GM23338 (cell line): Measurements from ENCODE around the gene YPEL4. TPM values are rescaled to one million over a fixed set of nuclear protein-coding genes. Genes with fewer than 3 reads are reported as not detected.
A peak's percentile ranks its signal among the peaks of the same experiment; 100 is the strongest.

ENCODE experiments used
- ATAC-seq: fragments of 200-7000 bp; cut with Tn5 transposase; 3 replicates; pipeline ENCODE4 v1.9.1; 2020
- DNase-seq: peaks from one replicate; pipeline ENCODE4 v3.0.0-alpha.2; 2015; ENCODE audit warnings: low spot score
- H2AFZ ChIP-seq: fragments of 200-600 bp; sonication (generic); 2 replicates; pipeline ENCODE4 v1.8.0; 2016; ENCODE audit warnings: antibody characterized with exemption, mild to moderate bottlenecking, moderate library complexity
- H3F3A ChIP-seq: fragments of 200-600 bp; sonication (generic); replicated peaks from 2 replicates; pipeline ENCODE4 v1.8.0; 2017; ENCODE audit warnings: antibody characterized with exemption, mixed run types, low read depth
- H3K27ac ChIP-seq: fragments of 200-600 bp; sonication (generic); 2 replicates; pipeline ENCODE4 v1.6.1; 2016; ENCODE audit warnings: low read depth
- H3K27me3 ChIP-seq: fragments of 200-600 bp; sonication (generic); 2 replicates; pipeline ENCODE4 v1.8.0; 2016; ENCODE audit warnings: mild to moderate bottlenecking, mixed run types, moderate library complexity; ENCODE audit not compliant: insufficient read depth
- H3K36me3 ChIP-seq: fragments of 200-600 bp; sonication (generic); 2 replicates; pipeline ENCODE4 v1.8.0; 2016; ENCODE audit warnings: mild to moderate bottlenecking; ENCODE audit not compliant: insufficient read depth
- H3K4me1 ChIP-seq: fragments of 200-600 bp; sonication (generic); 2 replicates; pipeline ENCODE4 v1.8.0; 2016; ENCODE audit warnings: mild to moderate bottlenecking, moderate library complexity; ENCODE audit not compliant: insufficient read depth
- H3K4me2 ChIP-seq: fragments of 200-600 bp; sonication (generic); 2 replicates; pipeline ENCODE4 v1.7.1; 2017; ENCODE audit warnings: mixed run types
- H3K4me3 ChIP-seq: fragments of 200-600 bp; sonication (generic); 2 replicates; pipeline ENCODE4 v1.6.1; 2016; ENCODE audit warnings: mixed run types
- H3K79me2 ChIP-seq: fragments of 200-600 bp; sonication (generic); replicated peaks from 2 replicates; pipeline ENCODE4 v1.8.0; 2017; ENCODE audit warnings: mild to moderate bottlenecking; ENCODE audit not compliant: insufficient read depth
- H3K9me2 ChIP-seq: fragments of 200-600 bp; sonication (generic); 2 replicates; pipeline ENCODE4 v1.8.0; 2017; ENCODE audit not compliant: insufficient read depth
- H4K20me1 ChIP-seq: fragments of 200-600 bp; sonication (generic); replicated peaks from 2 replicates; pipeline ENCODE4 v1.8.0; 2017; ENCODE audit warnings: mild to moderate bottlenecking; ENCODE audit not compliant: insufficient read depth
- H3K27ac Mint-ChIP-seq: 2 replicates; pipeline ENCODE4 v1.8.0; 2020; ENCODE audit warnings: inconsistent platforms, mild to moderate bottlenecking, moderate library complexity, mixed read lengths
- H3K27me3 Mint-ChIP-seq: 3 replicates; pipeline ENCODE4 v1.8.0; 2022; ENCODE audit warnings: low read depth, mild to moderate bottlenecking, moderate library complexity, mixed read lengths, inconsistent platforms; ENCODE audit not compliant: insufficient read depth, poor library complexity
- H3K36me3 Mint-ChIP-seq: 3 replicates; pipeline ENCODE4 v1.8.0; 2021; ENCODE audit warnings: low read depth, mild to moderate bottlenecking, inconsistent platforms, moderate library complexity, mixed read lengths
- H3K4me1 Mint-ChIP-seq: 3 replicates; pipeline ENCODE4 v1.8.0; 2020; ENCODE audit warnings: mild to moderate bottlenecking, inconsistent platforms, mixed read lengths
- H3K4me3 Mint-ChIP-seq: 3 replicates; pipeline ENCODE4 v1.8.0; 2021; ENCODE audit warnings: moderate library complexity, mild to moderate bottlenecking, inconsistent platforms, mixed read lengths
- H3K9me3 Mint-ChIP-seq: 3 replicates; pipeline ENCODE4 v1.8.0; 2020; ENCODE audit warnings: moderate library complexity, mild to moderate bottlenecking, inconsistent platforms, mixed read lengths
- CREB1 ChIP-seq: fragments of 250-450 bp; sonication (Bioruptor Pico); IDR thresholded peaks from 2 replicates; pipeline ENCODE4 v1.5.0; 2020; ENCODE audit warnings: low read depth, mild to moderate bottlenecking, moderate library complexity
- NANOG ChIP-seq: IDR thresholded peaks from 2 replicates; pipeline ENCODE4 v1.6.1; 2016; ENCODE audit warnings: antibody characterized with exemption, borderline replicate concordance
- ZNF114 ChIP-seq: fragments of 250-450 bp; sonication (Bioruptor Pico); IDR thresholded peaks from 2 replicates; pipeline ENCODE4 v1.5.0; 2020; ENCODE audit warnings: mild to moderate bottlenecking, moderate library complexity
- polyA plus RNA-seq: library from polyadenylated mRNA; unstranded; fragments of >200 nt; fragmentation: Nextera tagmentation; extraction: Ambion mirVana; gene quantifications from 2 replicates; pipeline ENCODE4 v1.2.1, GENCODE V29; 2016
- total RNA-seq: library from RNA; depleted of rRNA; stranded (reverse); fragments of >200 nt; shearing (Covaris generic); gene quantifications from 2 replicates; pipeline ENCODE4 v1.2.3, GENCODE V29; 2014
- TF ChIP-seq, protein P1 (sequence below), 2 experiments: fragments of 200-600 bp in 1 of 2; sonication (generic) in 1 of 2; conservative IDR thresholded peaks; 2 replicates each; pipeline versions ENCODE4 v1.5.1 to v1.6.1; 2016 to 2017; ENCODE audit warnings: antibody characterized with exemption in 2 of 2, low read depth in 2 of 2, mild to moderate bottlenecking in 2 of 2, moderate library complexity in 1 of 2
- TF ChIP-seq, protein P2 (sequence below): IDR thresholded peaks from one replicate; pipeline ENCODE4 v1.6.1; 2018; ENCODE audit warnings: antibody characterized with exemption; ENCODE audit not compliant: unreplicated experiment
- TF ChIP-seq, protein P3 (sequence below): fragments of 250-450 bp; sonication (Bioruptor Pico); IDR thresholded peaks from 2 replicates; pipeline ENCODE4 v1.5.0; 2020; ENCODE audit warnings: mild to moderate bottlenecking, moderate library complexity

The YPEL4 gene
- total and polyA plus RNA-seq, 2 experiments from 2014 or later = 1.1 TPM; not detected in 1

DNA sequence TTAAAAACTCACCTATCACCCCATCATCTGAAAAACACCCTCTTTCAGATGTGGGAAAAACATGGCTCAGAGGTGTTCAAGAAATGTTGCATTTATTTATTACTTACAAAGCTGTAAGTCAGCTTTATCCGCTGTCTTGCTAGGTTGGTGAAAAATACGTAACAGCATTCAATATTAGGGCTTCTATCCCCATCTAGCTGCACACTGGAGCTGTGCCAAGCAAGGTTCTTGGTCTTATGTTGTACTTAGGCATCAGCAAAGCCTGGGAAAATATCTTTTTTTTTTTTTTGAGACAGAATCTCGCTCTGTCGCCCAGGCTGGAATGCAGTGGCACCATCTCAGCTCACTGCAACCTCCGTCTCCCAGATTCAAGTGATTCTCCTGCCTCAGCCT, 44.7 kb downstream of the YPEL4 start:
- Histone ChIP-seq H3K36me3 (peaks cover 6% of the 10 kb centered on the region; the same call in 1 of the 2 replicates), H3F3A (0 out of 2 replicates have a peak, but pooled peaks cover 6% of the 10 kb centered on the region), H3K4me3 (no peak overlapping the region), H3K4me2 (no peak overlapping the region), H3K4me1 (0 out of 2 replicates have a peak, but pooled peaks cover 6% of the 10 kb centered on the region), H2AFZ (no peak overlapping the region), H4K20me1 (no peaks in the 10 kb centered on the region), H3K79me2 (no peaks in the 10 kb centered on the region), H3K27ac (no peak overlapping the region), H3K27me3 (no peaks in the 10 kb centered on the region), H3K9me2 (no peaks in the 10 kb centered on the region)
- DNase-seq = no peak
- Mint-ChIP-seq H3K4me3 (no peak overlapping the region), H3K27ac (no peak overlapping the region), H3K36me3 (peaks cover 30% of the 10 kb centered on the region), H3K9me3 (no peaks in the 10 kb centered on the region; the same call in 2 of the 3 replicates), H3K4me1 (peaks cover 7% of the 10 kb centered on the region; the same call in 2 of the 3 replicates), H3K27me3 (peaks cover 6% of the 10 kb centered on the region)
- TF ChIP-seq NANOG = no peak
- TF ChIP-seq, protein P1, sequence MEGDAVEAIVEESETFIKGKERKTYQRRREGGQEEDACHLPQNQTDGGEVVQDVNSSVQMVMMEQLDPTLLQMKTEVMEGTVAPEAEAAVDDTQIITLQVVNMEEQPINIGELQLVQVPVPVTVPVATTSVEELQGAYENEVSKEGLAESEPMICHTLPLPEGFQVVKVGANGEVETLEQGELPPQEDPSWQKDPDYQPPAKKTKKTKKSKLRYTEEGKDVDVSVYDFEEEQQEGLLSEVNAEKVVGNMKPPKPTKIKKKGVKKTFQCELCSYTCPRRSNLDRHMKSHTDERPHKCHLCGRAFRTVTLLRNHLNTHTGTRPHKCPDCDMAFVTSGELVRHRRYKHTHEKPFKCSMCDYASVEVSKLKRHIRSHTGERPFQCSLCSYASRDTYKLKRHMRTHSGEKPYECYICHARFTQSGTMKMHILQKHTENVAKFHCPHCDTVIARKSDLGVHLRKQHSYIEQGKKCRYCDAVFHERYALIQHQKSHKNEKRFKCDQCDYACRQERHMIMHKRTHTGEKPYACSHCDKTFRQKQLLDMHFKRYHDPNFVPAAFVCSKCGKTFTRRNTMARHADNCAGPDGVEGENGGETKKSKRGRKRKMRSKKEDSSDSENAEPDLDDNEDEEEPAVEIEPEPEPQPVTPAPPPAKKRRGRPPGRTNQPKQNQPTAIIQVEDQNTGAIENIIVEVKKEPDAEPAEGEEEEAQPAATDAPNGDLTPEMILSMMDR (conservative IDR thresholded peaks at IDR 0.05; ENCODE audit: low read depth in 2 of 2) = peak in 1 of 2 experiments; percentile 28; a peak in 1 of 4 replicates
- TF ChIP-seq, protein P2, sequence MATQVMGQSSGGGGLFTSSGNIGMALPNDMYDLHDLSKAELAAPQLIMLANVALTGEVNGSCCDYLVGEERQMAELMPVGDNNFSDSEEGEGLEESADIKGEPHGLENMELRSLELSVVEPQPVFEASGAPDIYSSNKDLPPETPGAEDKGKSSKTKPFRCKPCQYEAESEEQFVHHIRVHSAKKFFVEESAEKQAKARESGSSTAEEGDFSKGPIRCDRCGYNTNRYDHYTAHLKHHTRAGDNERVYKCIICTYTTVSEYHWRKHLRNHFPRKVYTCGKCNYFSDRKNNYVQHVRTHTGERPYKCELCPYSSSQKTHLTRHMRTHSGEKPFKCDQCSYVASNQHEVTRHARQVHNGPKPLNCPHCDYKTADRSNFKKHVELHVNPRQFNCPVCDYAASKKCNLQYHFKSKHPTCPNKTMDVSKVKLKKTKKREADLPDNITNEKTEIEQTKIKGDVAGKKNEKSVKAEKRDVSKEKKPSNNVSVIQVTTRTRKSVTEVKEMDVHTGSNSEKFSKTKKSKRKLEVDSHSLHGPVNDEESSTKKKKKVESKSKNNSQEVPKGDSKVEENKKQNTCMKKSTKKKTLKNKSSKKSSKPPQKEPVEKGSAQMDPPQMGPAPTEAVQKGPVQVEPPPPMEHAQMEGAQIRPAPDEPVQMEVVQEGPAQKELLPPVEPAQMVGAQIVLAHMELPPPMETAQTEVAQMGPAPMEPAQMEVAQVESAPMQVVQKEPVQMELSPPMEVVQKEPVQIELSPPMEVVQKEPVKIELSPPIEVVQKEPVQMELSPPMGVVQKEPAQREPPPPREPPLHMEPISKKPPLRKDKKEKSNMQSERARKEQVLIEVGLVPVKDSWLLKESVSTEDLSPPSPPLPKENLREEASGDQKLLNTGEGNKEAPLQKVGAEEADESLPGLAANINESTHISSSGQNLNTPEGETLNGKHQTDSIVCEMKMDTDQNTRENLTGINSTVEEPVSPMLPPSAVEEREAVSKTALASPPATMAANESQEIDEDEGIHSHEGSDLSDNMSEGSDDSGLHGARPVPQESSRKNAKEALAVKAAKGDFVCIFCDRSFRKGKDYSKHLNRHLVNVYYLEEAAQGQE = no peak
- TF ChIP-seq, protein P3, sequence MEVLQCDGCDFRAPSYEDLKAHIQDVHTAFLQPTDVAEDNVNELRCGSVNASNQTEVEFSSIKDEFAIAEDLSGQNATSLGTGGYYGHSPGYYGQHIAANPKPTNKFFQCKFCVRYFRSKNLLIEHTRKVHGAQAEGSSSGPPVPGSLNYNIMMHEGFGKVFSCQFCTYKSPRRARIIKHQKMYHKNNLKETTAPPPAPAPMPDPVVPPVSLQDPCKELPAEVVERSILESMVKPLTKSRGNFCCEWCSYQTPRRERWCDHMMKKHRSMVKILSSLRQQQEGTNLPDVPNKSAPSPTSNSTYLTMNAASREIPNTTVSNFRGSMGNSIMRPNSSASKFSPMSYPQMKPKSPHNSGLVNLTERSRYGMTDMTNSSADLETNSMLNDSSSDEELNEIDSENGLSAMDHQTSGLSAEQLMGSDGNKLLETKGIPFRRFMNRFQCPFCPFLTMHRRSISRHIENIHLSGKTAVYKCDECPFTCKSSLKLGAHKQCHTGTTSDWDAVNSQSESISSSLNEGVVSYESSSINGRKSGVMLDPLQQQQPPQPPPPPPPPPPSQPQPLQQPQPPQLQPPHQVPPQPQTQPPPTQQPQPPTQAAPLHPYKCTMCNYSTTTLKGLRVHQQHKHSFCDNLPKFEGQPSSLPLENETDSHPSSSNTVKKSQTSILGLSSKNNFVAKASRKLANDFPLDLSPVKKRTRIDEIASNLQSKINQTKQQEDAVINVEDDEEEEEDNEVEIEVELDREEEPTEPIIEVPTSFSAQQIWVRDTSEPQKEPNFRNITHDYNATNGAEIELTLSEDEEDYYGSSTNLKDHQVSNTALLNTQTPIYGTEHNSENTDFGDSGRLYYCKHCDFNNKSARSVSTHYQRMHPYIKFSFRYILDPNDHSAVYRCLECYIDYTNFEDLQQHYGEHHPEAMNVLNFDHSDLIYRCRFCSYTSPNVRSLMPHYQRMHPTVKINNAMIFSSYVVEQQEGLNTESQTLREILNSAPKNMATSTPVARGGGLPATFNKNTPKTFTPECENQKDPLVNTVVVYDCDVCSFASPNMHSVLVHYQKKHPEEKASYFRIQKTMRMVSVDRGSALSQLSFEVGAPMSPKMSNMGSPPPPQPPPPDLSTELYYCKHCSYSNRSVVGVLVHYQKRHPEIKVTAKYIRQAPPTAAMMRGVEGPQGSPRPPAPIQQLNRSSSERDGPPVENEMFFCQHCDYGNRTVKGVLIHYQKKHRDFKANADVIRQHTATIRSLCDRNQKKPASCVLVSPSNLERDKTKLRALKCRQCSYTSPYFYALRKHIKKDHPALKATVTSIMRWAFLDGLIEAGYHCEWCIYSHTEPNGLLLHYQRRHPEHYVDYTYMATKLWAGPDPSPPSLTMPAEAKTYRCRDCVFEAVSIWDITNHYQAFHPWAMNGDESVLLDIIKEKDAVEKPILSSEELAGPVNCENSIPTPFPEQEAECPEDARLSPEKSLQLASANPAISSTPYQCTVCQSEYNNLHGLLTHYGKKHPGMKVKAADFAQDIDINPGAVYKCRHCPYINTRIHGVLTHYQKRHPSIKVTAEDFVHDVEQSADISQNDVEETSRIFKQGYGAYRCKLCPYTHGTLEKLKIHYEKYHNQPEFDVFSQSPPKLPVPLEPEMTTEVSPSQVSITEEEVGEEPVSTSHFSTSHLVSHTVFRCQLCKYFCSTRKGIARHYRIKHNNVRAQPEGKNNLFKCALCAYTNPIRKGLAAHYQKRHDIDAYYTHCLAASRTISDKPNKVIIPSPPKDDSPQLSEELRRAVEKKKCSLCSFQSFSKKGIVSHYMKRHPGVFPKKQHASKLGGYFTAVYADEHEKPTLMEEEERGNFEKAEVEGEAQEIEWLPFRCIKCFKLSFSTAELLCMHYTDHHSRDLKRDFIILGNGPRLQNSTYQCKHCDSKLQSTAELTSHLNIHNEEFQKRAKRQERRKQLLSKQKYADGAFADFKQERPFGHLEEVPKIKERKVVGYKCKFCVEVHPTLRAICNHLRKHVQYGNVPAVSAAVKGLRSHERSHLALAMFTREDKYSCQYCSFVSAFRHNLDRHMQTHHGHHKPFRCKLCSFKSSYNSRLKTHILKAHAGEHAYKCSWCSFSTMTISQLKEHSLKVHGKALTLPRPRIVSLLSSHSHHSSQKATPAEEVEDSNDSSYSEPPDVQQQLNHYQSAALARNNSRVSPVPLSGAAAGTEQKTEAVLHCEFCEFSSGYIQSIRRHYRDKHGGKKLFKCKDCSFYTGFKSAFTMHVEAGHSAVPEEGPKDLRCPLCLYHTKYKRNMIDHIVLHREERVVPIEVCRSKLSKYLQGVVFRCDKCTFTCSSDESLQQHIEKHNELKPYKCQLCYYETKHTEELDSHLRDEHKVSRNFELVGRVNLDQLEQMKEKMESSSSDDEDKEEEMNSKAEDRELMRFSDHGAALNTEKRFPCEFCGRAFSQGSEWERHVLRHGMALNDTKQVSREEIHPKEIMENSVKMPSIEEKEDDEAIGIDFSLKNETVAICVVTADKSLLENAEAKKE (CRISPR knock-in tag) = no peak
- TF ChIP-seq CREB1 (CRISPR knock-in tag) = no peak
- TF ChIP-seq ZNF114 = no peak
- ATAC-seq = no peak
